Activated CD4-positive, alpha-beta T cell treated with anti-CD3 and anti-CD28 coated beads, Interleukin-2, Interleukin-4, amounts not matched to agents 100 ng/mL and 50 ng/mL, durations not matched to agents 16 hours and 8 hours (primary cell): ENCODE data around the gene ANKRD33B.
"Not testable (repeated sequence)": the region's sequence is repeated elsewhere in the genome, so short reads cannot be mapped to it uniquely, and the experiment has no call there.

ENCODE experiments used
- DNase-seq: peaks from one replicate; pipeline ENCODE4 v3.0.0-alpha.2; 2020; ENCODE audit warnings: low spot score

ANKRD33B gene

GRCh38 chr5:10636363-10637142 is 72.7 kb downstream of the ANKRD33B start:
- DNase-seq = no peak

GRCh38 chr5:10637944-10638343 is 74.1 kb downstream of the ANKRD33B start:
- DNase-seq = no peak

GRCh38 chr5:10638723-10639122 is 74.9 kb downstream of the ANKRD33B start:
- DNase-seq = not testable (repeated sequence)

- DNase-seq = no peak
These were observed 76.0 kb downstream of the ANKRD33B start for GRCh38 chr5:10639846-10640368.

- DNase-seq = no peak
These were observed 78.5 kb downstream of the ANKRD33B start for GRCh38 chr5:10642367-10642766.

GRCh38 chr5:10644192-10644591 is 80.3 kb downstream of the ANKRD33B start:
- DNase-seq = no peak

GRCh38 chr5:10645146-10645545 is 81.3 kb downstream of the ANKRD33B start:
- DNase-seq = no peak

GRCh38 chr5:10645671-10646070 is 81.8 kb downstream of the ANKRD33B start:
- no peak for DNase-seq

- DNase-seq = no peak
These were observed 83.8 kb downstream of the ANKRD33B start for GRCh38 chr5:10647640-10648039.

GRCh38 chr5:10648806-10649665 is 85.2 kb downstream of the ANKRD33B start:
- no peak for DNase-seq

GRCh38 chr5:10649666-10650380 is 86.0 kb downstream of the ANKRD33B start:
- DNase-seq = no peak

- no peak for DNase-seq
These were observed 88.3 kb downstream of the ANKRD33B start for GRCh38 chr5:10652151-10652550.

- DNase-seq = no peak
These were observed 88.7 kb downstream of the ANKRD33B start for GRCh38 chr5:10652606-10653005.

GRCh38 chr5:10653043-10653442 is 89.2 kb downstream of the ANKRD33B start:
- DNase-seq = no peak

- no peak for DNase-seq
These were observed 90.0 kb downstream of the ANKRD33B start for GRCh38 chr5:10653751-10654400.

GRCh38 chr5:10654566-10654965 is 90.7 kb downstream of the ANKRD33B start:
- DNase-seq = no peak

- DNase-seq = no peak
These were observed 91.5 kb downstream of the ANKRD33B start for GRCh38 chr5:10655161-10655971.

GRCh38 chr5:10655972-10656830 is 92.3 kb downstream of the ANKRD33B start:
- no peak for DNase-seq

- no peak for DNase-seq
These were observed 94.4 kb downstream of the ANKRD33B start for GRCh38 chr5:10658265-10658664.

- no peak for DNase-seq
These were observed 96.3 kb downstream of the ANKRD33B start for GRCh38 chr5:10660135-10660534.
